ENCODE results near the gene ITGAX. TPM values are rescaled to one million over a fixed set of nuclear protein-coding genes. Genes with fewer than 3 reads are reported as not detected.

The ITGAX gene
- total RNA-seq, 2 experiments from 2014 or later = not detected

GRCh38 chr16:31363721-31364120, 8.7 kb downstream of the ITGAX start:
- H3K4me2 ChIP-seq (ENCODE audit: low read length) = no peak overlapping the region
- no peak overlapping the region for H2AFZ ChIP-seq (ENCODE audit: low read length)
- no peaks in the 10 kb centered on the region for H3K4me1 ChIP-seq (ENCODE audit: insufficient read depth, low read length, poor library complexity, severe bottlenecking)
- H4K20me1 ChIP-seq (ENCODE audit: insufficient read depth, low read length) = no peaks in the 10 kb centered on the region
- H3K9me3 ChIP-seq (ENCODE audit: low read length) = no peaks in the 10 kb centered on the region
- POLR2A ChIA-PET = no interaction called here
- no TSS peak for BruUV-seq (replicated peaks)
- no peak for TF ChIP-seq CTCF (conservative IDR thresholded peaks at IDR 0.05; ENCODE audit: low read length)
- TF ChIP-seq EZH2phosphoT487 (IDR thresholded peaks at IDR 0.05; ENCODE audit: borderline replicate concordance, low read depth, low read length) = no peak
- no peaks in the 10 kb centered on the region for H3K36me3 ChIP-seq (ENCODE audit: insufficient read depth, low read length)
- intact Hi-C loops (cut with micrococcal nuclease; ENCODE audit: unreplicated experiment) = no loop called here
- CTCF ChIA-PET (ENCODE audit: unreplicated experiment) = no interaction called here
- no peak overlapping the region for H3K27ac ChIP-seq (ENCODE audit: low read depth, low read length, poor library complexity, severe bottlenecking)
- no peaks in the 10 kb centered on the region for H3K9me2 ChIP-seq (ENCODE audit: insufficient read depth, low read length)
- no peak overlapping the region for H3K4me3 ChIP-seq (ENCODE audit: low read depth, low read length, poor library complexity, severe bottlenecking)
- H3K79me2 ChIP-seq (ENCODE audit: insufficient read depth, low read depth, low read length) = no peaks in the 10 kb centered on the region
- DNase-seq (ENCODE audit: low spot score) = no peak

GRCh38 chr16:31364421-31364820, 9.4 kb downstream of the ITGAX start:
- H3K9me3 ChIP-seq (ENCODE audit: low read length) = no peaks in the 10 kb centered on the region
- intact Hi-C loops (cut with micrococcal nuclease; ENCODE audit: unreplicated experiment) = no loop called here
- no peak for DNase-seq (ENCODE audit: low spot score)
- H4K20me1 ChIP-seq (ENCODE audit: insufficient read depth, low read length) = no peaks in the 10 kb centered on the region
- no peak overlapping the region for H2AFZ ChIP-seq (ENCODE audit: low read length)
- no peaks in the 10 kb centered on the region for H3K79me2 ChIP-seq (ENCODE audit: insufficient read depth, low read depth, low read length)
- H3K4me2 ChIP-seq (ENCODE audit: low read length) = no peak overlapping the region
- H3K27ac ChIP-seq (ENCODE audit: low read depth, low read length, poor library complexity, severe bottlenecking) = no peak overlapping the region
- H3K9me2 ChIP-seq (ENCODE audit: insufficient read depth, low read length) = no peaks in the 10 kb centered on the region
- POLR2A ChIA-PET = interaction anchor here (0.9 kb wide), 1 partner anchor 147 kb away, joined by 3 read pairs; the partner anchor contains the start of gene PYDC1
- TF ChIP-seq EZH2phosphoT487 (IDR thresholded peaks at IDR 0.05; ENCODE audit: borderline replicate concordance, low read depth, low read length) = no peak
- TF ChIP-seq CTCF (conservative IDR thresholded peaks at IDR 0.05; ENCODE audit: low read length) = no peak
- H3K4me3 ChIP-seq (ENCODE audit: low read depth, low read length, poor library complexity, severe bottlenecking) = no peak overlapping the region
- CTCF ChIA-PET (ENCODE audit: unreplicated experiment) = no interaction called here
- no peaks in the 10 kb centered on the region for H3K36me3 ChIP-seq (ENCODE audit: insufficient read depth, low read length)
- no TSS peak for BruUV-seq (replicated peaks)
- no peaks in the 10 kb centered on the region for H3K4me1 ChIP-seq (ENCODE audit: insufficient read depth, low read length, poor library complexity, severe bottlenecking)

DNA sequence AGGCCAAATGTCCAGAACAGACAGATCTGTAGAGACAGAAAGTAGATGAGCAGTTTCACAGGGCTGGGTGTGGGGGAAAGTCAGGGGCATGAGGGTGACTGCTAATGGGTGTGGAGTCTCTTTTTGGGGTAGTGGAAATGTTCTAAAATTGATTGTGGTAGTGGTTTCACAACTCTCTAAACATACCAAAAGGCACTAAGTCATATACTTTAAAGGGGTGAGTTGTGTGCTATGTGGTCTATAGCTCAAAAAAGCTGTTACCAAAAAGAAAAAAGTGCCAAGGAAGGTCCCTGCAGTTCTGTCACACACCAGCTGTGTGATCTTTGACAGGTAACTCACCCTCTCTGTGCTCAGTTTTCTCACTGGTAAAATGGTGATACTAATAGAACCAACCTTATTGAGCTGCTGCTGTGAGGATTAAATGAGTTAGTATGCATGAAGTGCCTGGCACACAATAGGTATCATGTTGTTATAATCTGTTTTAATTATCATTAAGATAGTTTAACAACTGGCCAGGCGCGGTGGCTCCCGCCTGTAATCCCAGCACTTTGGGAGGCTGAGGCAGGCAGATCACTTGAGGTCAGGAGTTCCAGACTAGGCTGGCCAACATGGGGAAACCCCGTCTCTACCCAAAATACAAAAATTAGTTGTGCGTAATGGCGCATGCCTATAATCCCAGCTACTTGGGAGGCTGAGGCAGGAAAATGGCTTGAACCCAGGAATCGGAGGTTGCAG, 10.3 kb downstream of the ITGAX start:
- Histone ChIP-seq H4K20me1 (ENCODE audit: insufficient read depth, low read length) (no peaks in the 10 kb centered on the region), H2AFZ (ENCODE audit: low read length) (no peak overlapping the region), H3K4me3 (ENCODE audit: low read depth, low read length, poor library complexity, severe bottlenecking) (no peak overlapping the region), H3K36me3 (ENCODE audit: insufficient read depth, low read length) (no peaks in the 10 kb centered on the region), H3K79me2 (ENCODE audit: insufficient read depth, low read depth, low read length) (no peaks in the 10 kb centered on the region), H3K9me2 (ENCODE audit: insufficient read depth, low read length) (no peaks in the 10 kb centered on the region), H3K27ac (ENCODE audit: low read depth, low read length, poor library complexity, severe bottlenecking) (no peak overlapping the region), H3K4me1 (ENCODE audit: insufficient read depth, low read length, poor library complexity, severe bottlenecking) (no peaks in the 10 kb centered on the region), H3K9me3 (ENCODE audit: low read length) (no peaks in the 10 kb centered on the region), H3K4me2 (ENCODE audit: low read length) (no peak overlapping the region)
- no peak for DNase-seq (ENCODE audit: low spot score)
- intact Hi-C loops (cut with micrococcal nuclease; ENCODE audit: unreplicated experiment) = no loop called here
- TF ChIP-seq EZH2phosphoT487 (IDR thresholded peaks at IDR 0.05; ENCODE audit: borderline replicate concordance, low read depth, low read length) = no peak
- no peak for TF ChIP-seq CTCF (conservative IDR thresholded peaks at IDR 0.05; ENCODE audit: low read length)
- BruUV-seq (replicated peaks) = no TSS peak
- ChIA-PET CTCF (ENCODE audit: unreplicated experiment) (no interaction called here), POLR2A (interaction anchor here (0.9 kb wide), 1 partner anchor 148 kb away, joined by 3 read pairs; the partner anchor contains the start of gene PYDC1)
